Measurements from ENCODE around the gene CCDC88B. TPM values are rescaled to one million over a fixed set of nuclear protein-coding genes. Genes with fewer than 3 reads are reported as not detected.
A peak's percentile ranks its signal among the peaks of the same experiment; 100 is the strongest.

Gene CCDC88B
- total and polyA plus RNA-seq, 2 experiments from 2014 or later = 6.8 to 12.1 TPM

- Histone ChIP-seq H3K4me1 (ENCODE audit: insufficient read depth) (peaks cover 17% of the 10 kb centered on the region), H3K36me3 (ENCODE audit: insufficient read depth) (peaks cover 3% of the 10 kb centered on the region; the same call in 1 of the 2 replicates), H3K79me2 (replicated peaks; ENCODE audit: insufficient read depth) (peaks cover 16% of the 10 kb centered on the region), H3F3A (replicated peaks; ENCODE audit: low read depth) (0 out of 2 replicates have a peak, but pooled peaks cover 8% of the 10 kb centered on the region), H4K20me1 (replicated peaks; ENCODE audit: insufficient read depth) (no peaks in the 10 kb centered on the region; the same call in 1 of the 2 replicates), H3K4me2 (no peak overlapping the region), H3K27ac (ENCODE audit: low read depth) (no peak overlapping the region), H3K9me2 (ENCODE audit: insufficient read depth) (no peaks in the 10 kb centered on the region), H3K27me3 (ENCODE audit: insufficient read depth) (no peaks in the 10 kb centered on the region), H2AFZ (no peak overlapping the region), H3K4me3 (no peak overlapping the region)
- Mint-ChIP-seq H3K27me3 (ENCODE audit: insufficient read depth, low read depth, poor library complexity) (peaks cover 21% of the 10 kb centered on the region), H3K36me3 (ENCODE audit: low read depth) (peaks cover 38% of the 10 kb centered on the region), H3K27ac (no peak overlapping the region), H3K4me1 (peaks cover 27% of the 10 kb centered on the region), H3K4me3 (peak overlapping the region; percentile 98; the same call in 2 of the 3 replicates), H3K9me3 (no peaks in the 10 kb centered on the region; the same call in 1 of the 3 replicates)
- TF ChIP-seq EZH2 (IDR thresholded peaks at IDR 0.05; ENCODE audit: low read depth, unreplicated experiment) (no peak), NANOG (IDR thresholded peaks at IDR 0.05; ENCODE audit: borderline replicate concordance) (no peak), JUNB (IDR thresholded peaks at IDR 0.05; ENCODE audit: unreplicated experiment) (no peak), EZH2phosphoT487 (IDR thresholded peaks at IDR 0.05; ENCODE audit: unreplicated experiment) (no peak), ETS1 (IDR thresholded peaks at IDR 0.05) (no peak), CREB1 (CRISPR knock-in tag; IDR thresholded peaks at IDR 0.05; ENCODE audit: low read depth) (no peak), ZNF331 (CRISPR knock-in tag; IDR thresholded peaks at IDR 0.05; ENCODE audit: low read depth) (no peak), STAT1 (IDR thresholded peaks at IDR 0.05; ENCODE audit: unreplicated experiment) (no peak), ZNF114 (CRISPR knock-in tag; IDR thresholded peaks at IDR 0.05) (no peak), POLR2AphosphoS5 (IDR thresholded peaks at IDR 0.05; ENCODE audit: low read depth) (no peak), REST (IDR thresholded peaks at IDR 0.05; ENCODE audit: unreplicated experiment) (no peak)
- TF ChIP-seq, protein P1, sequence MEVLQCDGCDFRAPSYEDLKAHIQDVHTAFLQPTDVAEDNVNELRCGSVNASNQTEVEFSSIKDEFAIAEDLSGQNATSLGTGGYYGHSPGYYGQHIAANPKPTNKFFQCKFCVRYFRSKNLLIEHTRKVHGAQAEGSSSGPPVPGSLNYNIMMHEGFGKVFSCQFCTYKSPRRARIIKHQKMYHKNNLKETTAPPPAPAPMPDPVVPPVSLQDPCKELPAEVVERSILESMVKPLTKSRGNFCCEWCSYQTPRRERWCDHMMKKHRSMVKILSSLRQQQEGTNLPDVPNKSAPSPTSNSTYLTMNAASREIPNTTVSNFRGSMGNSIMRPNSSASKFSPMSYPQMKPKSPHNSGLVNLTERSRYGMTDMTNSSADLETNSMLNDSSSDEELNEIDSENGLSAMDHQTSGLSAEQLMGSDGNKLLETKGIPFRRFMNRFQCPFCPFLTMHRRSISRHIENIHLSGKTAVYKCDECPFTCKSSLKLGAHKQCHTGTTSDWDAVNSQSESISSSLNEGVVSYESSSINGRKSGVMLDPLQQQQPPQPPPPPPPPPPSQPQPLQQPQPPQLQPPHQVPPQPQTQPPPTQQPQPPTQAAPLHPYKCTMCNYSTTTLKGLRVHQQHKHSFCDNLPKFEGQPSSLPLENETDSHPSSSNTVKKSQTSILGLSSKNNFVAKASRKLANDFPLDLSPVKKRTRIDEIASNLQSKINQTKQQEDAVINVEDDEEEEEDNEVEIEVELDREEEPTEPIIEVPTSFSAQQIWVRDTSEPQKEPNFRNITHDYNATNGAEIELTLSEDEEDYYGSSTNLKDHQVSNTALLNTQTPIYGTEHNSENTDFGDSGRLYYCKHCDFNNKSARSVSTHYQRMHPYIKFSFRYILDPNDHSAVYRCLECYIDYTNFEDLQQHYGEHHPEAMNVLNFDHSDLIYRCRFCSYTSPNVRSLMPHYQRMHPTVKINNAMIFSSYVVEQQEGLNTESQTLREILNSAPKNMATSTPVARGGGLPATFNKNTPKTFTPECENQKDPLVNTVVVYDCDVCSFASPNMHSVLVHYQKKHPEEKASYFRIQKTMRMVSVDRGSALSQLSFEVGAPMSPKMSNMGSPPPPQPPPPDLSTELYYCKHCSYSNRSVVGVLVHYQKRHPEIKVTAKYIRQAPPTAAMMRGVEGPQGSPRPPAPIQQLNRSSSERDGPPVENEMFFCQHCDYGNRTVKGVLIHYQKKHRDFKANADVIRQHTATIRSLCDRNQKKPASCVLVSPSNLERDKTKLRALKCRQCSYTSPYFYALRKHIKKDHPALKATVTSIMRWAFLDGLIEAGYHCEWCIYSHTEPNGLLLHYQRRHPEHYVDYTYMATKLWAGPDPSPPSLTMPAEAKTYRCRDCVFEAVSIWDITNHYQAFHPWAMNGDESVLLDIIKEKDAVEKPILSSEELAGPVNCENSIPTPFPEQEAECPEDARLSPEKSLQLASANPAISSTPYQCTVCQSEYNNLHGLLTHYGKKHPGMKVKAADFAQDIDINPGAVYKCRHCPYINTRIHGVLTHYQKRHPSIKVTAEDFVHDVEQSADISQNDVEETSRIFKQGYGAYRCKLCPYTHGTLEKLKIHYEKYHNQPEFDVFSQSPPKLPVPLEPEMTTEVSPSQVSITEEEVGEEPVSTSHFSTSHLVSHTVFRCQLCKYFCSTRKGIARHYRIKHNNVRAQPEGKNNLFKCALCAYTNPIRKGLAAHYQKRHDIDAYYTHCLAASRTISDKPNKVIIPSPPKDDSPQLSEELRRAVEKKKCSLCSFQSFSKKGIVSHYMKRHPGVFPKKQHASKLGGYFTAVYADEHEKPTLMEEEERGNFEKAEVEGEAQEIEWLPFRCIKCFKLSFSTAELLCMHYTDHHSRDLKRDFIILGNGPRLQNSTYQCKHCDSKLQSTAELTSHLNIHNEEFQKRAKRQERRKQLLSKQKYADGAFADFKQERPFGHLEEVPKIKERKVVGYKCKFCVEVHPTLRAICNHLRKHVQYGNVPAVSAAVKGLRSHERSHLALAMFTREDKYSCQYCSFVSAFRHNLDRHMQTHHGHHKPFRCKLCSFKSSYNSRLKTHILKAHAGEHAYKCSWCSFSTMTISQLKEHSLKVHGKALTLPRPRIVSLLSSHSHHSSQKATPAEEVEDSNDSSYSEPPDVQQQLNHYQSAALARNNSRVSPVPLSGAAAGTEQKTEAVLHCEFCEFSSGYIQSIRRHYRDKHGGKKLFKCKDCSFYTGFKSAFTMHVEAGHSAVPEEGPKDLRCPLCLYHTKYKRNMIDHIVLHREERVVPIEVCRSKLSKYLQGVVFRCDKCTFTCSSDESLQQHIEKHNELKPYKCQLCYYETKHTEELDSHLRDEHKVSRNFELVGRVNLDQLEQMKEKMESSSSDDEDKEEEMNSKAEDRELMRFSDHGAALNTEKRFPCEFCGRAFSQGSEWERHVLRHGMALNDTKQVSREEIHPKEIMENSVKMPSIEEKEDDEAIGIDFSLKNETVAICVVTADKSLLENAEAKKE (CRISPR knock-in tag; IDR thresholded peaks at IDR 0.05) = no peak
- TF ChIP-seq, protein P2, sequence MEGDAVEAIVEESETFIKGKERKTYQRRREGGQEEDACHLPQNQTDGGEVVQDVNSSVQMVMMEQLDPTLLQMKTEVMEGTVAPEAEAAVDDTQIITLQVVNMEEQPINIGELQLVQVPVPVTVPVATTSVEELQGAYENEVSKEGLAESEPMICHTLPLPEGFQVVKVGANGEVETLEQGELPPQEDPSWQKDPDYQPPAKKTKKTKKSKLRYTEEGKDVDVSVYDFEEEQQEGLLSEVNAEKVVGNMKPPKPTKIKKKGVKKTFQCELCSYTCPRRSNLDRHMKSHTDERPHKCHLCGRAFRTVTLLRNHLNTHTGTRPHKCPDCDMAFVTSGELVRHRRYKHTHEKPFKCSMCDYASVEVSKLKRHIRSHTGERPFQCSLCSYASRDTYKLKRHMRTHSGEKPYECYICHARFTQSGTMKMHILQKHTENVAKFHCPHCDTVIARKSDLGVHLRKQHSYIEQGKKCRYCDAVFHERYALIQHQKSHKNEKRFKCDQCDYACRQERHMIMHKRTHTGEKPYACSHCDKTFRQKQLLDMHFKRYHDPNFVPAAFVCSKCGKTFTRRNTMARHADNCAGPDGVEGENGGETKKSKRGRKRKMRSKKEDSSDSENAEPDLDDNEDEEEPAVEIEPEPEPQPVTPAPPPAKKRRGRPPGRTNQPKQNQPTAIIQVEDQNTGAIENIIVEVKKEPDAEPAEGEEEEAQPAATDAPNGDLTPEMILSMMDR (conservative IDR thresholded peaks at IDR 0.05; ENCODE audit: low read depth in 2 of 2) = no peak
- DNase-seq (ENCODE audit: low spot score) (no peak), ATAC-seq (no peak)
Measured at GRCh38 chr11:64320556-64320955, 19.4 kb upstream of the CCDC88B start.
